CD4-positive, alpha-beta T cell (primary cell): Measurements from ENCODE around the gene SEMA3D. TPM values are rescaled to one million over a fixed set of nuclear protein-coding genes. Genes with fewer than 3 reads are reported as not detected.

Experiments used
- ATAC-seq: fragments of 200-7000 bp; cut with Tn5 transposase; one replicate; pipeline ENCODE4 v1.10.0; 2022; ENCODE audit warnings: mild to moderate bottlenecking; ENCODE audit not compliant: poor library complexity
- CTCF ChIA-PET: fragments of 350-600 bp; sonication (Branson Sonifier 250); formaldehyde crosslinking; loops from one replicate; lab custom pipeline; 2021; ENCODE audit warnings: antibody characterized with exemption, inconsistent platforms; lab: Charles Lee
- POLR2A ChIA-PET: fragments of 350-600 bp; sonication (Branson Sonifier 250); formaldehyde crosslinking; loops from one replicate; lab custom pipeline; 2021; ENCODE audit warnings: antibody characterized with exemption, inconsistent platforms; lab: Charles Lee
- DNase-seq, 14 experiments: peaks; one replicate each; pipeline ENCODE4 v3.0.0-alpha.2; 2013 to 2020; ENCODE audit warnings: mixed read lengths in 2 of 14
- H3K27ac ChIP-seq, 2 donors: one replicate each; pipeline versions ENCODE4 v1.5.1 to v1.7.0; 2013; ENCODE audit warnings: low read length in 2 of 2, low read depth in 1 of 2, mild to moderate bottlenecking in 1 of 2
- H3K27me3 ChIP-seq, 2 experiments: 1 replicate in 1 of 2; 2 replicates in 1 of 2; pipeline versions ENCODE4 v1.6.1 to v1.7.0; 2013; ENCODE audit warnings: low read length in 2 of 2, control low read depth in 1 of 2, mild to moderate bottlenecking in 1 of 2, moderate library complexity in 1 of 2; ENCODE audit not compliant: insufficient read depth in 2 of 2, control insufficient read depth in 1 of 2
- H3K36me3 ChIP-seq: one replicate; pipeline ENCODE4 v1.6.1; 2013; ENCODE audit warnings: low read length, control low read depth; ENCODE audit not compliant: insufficient read depth
- H3K4me1 ChIP-seq: one replicate; pipeline ENCODE4 v1.6.1; 2013; ENCODE audit warnings: low read length, control low read depth; ENCODE audit not compliant: insufficient read depth
- H3K4me3 ChIP-seq: one replicate; pipeline ENCODE4 v1.5.1; 2013; ENCODE audit warnings: mild to moderate bottlenecking, low read length, moderate library complexity
- H3K9me3 ChIP-seq, 2 experiments: 1 replicate in 1 of 2; 2 replicates in 1 of 2; pipeline versions ENCODE4 v1.6.1 to v1.7.0; 2013; ENCODE audit warnings: low read length in 2 of 2, mild to moderate bottlenecking in 2 of 2, control low read depth in 1 of 2, moderate library complexity in 1 of 2; ENCODE audit not compliant: control insufficient read depth in 1 of 2, insufficient read depth in 1 of 2
- H3K27ac Mint-ChIP-seq: one replicate; pipeline ENCODE4 v1.8.0; 2020; ENCODE audit warnings: mixed read lengths
- H3K27me3 Mint-ChIP-seq: one replicate; pipeline ENCODE4 v1.8.0; 2021; ENCODE audit warnings: mixed read lengths
- H3K36me3 Mint-ChIP-seq: one replicate; pipeline ENCODE4 v1.8.0; 2021; ENCODE audit warnings: low read depth, mixed read lengths
- H3K4me1 Mint-ChIP-seq: one replicate; pipeline ENCODE4 v1.8.0; 2021; ENCODE audit warnings: low read depth, mixed read lengths
- H3K4me3 Mint-ChIP-seq: one replicate; pipeline ENCODE4 v1.8.0; 2020; ENCODE audit warnings: mild to moderate bottlenecking, mixed read lengths
- H3K9me3 Mint-ChIP-seq: one replicate; pipeline ENCODE4 v1.8.0; 2020; ENCODE audit warnings: mixed read lengths
- intact Hi-C, 2 experiments: fragments of 100-400 bp; cut with DNase I in 1 of 2; cut with micrococcal nuclease in 1 of 2; formaldehyde crosslinking; loops; one replicate each; pipeline versions ENCODE4 v1.15.1 to v1.9.0; 2023 to 2025; cut with DNase I, micrococcal nuclease
- total RNA-seq, 174 experiments: library from RNA in 2 of 174; stranded (reverse) in 2 of 174; gene quantifications; one replicate each; pipeline ENCODE4 v1.2.3 and lab custom pipeline; 2021 to 2026
- TF ChIP-seq, protein P1 (sequence below): fragments of 200-600 bp; IDR thresholded peaks from one replicate; pipeline ENCODE4 v1.8.0; 2022; ENCODE audit warnings: antibody characterized with exemption, mild to moderate bottlenecking

Gene SEMA3D
- total RNA-seq, 2 experiments from 2014 or later, result not detected

DNA sequence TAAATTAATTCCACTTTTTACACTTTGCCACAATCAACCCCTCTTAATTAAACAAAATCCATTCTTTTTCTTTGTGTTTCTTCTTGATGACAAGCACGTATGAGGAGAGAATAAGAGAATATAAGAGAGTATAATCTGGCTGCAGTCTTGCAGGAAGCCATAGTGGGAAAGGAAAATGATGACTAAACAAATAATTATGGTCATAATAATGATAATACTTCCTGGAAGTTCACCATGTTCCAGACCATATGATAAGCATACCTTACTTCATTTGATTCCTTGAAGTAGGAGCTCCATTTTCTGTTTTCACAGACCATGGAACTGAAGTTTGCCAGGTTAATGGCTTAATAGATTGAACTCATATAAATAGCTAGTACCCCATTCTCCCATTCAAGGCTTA lies 237.8 kb downstream of the SEMA3D start:
- H3K27ac Mint-ChIP-seq, result no peak overlapping the region
- Histone ChIP-seq H3K4me1 (no peaks in the 10 kb centered on the region), H3K4me3 (no peak overlapping the region), H3K27me3 (no peaks in the 10 kb centered on the region), H3K36me3 (no peaks in the 10 kb centered on the region), H3K9me3 (no peaks in the 10 kb centered on the region), H3K27ac (no peak overlapping the region)
- ChIA-PET CTCF (no interaction called here), POLR2A (no interaction called here)
- H3K9me3 Mint-ChIP-seq, result no peaks in the 10 kb centered on the region
- DNase-seq (no peak), ATAC-seq (no peak)
- no peaks in the 10 kb centered on the region for H3K4me1 Mint-ChIP-seq
- intact Hi-C loops, result no loop called here
- H3K36me3 Mint-ChIP-seq, result no peaks in the 10 kb centered on the region
- TF ChIP-seq, protein P1, sequence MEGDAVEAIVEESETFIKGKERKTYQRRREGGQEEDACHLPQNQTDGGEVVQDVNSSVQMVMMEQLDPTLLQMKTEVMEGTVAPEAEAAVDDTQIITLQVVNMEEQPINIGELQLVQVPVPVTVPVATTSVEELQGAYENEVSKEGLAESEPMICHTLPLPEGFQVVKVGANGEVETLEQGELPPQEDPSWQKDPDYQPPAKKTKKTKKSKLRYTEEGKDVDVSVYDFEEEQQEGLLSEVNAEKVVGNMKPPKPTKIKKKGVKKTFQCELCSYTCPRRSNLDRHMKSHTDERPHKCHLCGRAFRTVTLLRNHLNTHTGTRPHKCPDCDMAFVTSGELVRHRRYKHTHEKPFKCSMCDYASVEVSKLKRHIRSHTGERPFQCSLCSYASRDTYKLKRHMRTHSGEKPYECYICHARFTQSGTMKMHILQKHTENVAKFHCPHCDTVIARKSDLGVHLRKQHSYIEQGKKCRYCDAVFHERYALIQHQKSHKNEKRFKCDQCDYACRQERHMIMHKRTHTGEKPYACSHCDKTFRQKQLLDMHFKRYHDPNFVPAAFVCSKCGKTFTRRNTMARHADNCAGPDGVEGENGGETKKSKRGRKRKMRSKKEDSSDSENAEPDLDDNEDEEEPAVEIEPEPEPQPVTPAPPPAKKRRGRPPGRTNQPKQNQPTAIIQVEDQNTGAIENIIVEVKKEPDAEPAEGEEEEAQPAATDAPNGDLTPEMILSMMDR, result no peak
- H3K27me3 Mint-ChIP-seq, result no peaks in the 10 kb centered on the region
- no peak overlapping the region for H3K4me3 Mint-ChIP-seq

DNA sequence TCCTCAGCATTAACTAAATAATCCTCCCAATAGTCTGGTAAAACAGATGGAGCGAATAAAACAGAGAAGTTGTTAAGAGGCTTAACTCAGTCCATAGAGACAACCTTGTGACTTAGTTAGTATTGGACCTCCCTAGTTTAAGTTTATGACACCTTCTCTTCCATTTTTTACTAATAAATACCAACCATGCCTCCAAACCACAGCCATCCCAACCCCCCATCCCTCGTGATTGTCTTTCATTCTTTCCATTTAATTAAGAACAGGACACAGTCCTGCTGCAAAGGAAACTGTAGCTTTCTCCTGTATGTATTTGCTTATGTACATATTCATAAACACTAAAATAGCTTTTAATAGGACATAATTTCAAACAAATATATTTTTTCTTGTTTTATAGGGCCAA lies 238.2 kb downstream of the SEMA3D start:
- Histone ChIP-seq H3K36me3 (no peaks in the 10 kb centered on the region), H3K9me3 (no peaks in the 10 kb centered on the region), H3K4me1 (no peaks in the 10 kb centered on the region), H3K27ac (no peak overlapping the region), H3K4me3 (no peak overlapping the region), H3K27me3 (no peaks in the 10 kb centered on the region)
- Mint-ChIP-seq H3K4me3 (no peak overlapping the region), H3K36me3 (no peaks in the 10 kb centered on the region), H3K27ac (no peak overlapping the region), H3K27me3 (no peaks in the 10 kb centered on the region), H3K9me3 (no peaks in the 10 kb centered on the region), H3K4me1 (no peaks in the 10 kb centered on the region)
- DNase-seq, result no peak
- TF ChIP-seq, protein P1, result no peak
- intact Hi-C loops, result no loop called here
- ATAC-seq, result no peak
- CTCF ChIA-PET, result no interaction called here
- POLR2A ChIA-PET, result no interaction called here

DNA sequence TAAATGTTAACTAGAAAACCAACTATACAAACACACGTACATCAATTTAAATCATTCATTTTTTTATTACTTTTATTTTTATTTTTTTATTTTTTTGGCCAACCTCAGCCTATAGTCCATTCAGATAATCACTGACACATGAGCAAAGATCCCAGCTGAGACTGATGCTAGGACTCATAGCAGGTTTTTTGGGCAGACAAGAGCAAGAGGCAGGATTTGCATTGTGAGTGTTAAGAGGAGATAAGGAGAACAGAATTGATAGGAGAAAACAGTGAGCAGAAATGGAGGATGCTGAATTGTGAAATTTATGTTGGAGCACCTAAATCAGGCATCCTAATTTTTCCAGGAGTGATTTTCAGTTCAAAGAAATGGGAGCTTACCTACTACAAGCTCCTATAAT lies 240.3 kb downstream of the SEMA3D start:
- H3K4me1 Mint-ChIP-seq, result no peaks in the 10 kb centered on the region
- Histone ChIP-seq H3K4me3 (no peak overlapping the region), H3K27me3 (no peaks in the 10 kb centered on the region), H3K9me3 (no peaks in the 10 kb centered on the region), H3K4me1 (no peaks in the 10 kb centered on the region), H3K36me3 (no peaks in the 10 kb centered on the region), H3K27ac (no peak overlapping the region)
- H3K4me3 Mint-ChIP-seq, result no peak overlapping the region
- no peak for ATAC-seq
- intact Hi-C loops, result no loop called here
- no peaks in the 10 kb centered on the region for H3K36me3 Mint-ChIP-seq
- no peak overlapping the region for H3K27ac Mint-ChIP-seq
- ChIA-PET CTCF (no interaction called here), POLR2A (no interaction called here)
- H3K27me3 Mint-ChIP-seq, result no peaks in the 10 kb centered on the region
- no peak for DNase-seq
- H3K9me3 Mint-ChIP-seq, result no peaks in the 10 kb centered on the region
- TF ChIP-seq, protein P1, result no peak
